Breast epithelium (tissue), 4 donors: ENCODE measurements around the gene PACRGL. TPM values are rescaled to one million over a fixed set of nuclear protein-coding genes. Genes with fewer than 3 reads are reported as not detected.

Source experiments
- DNase-seq, 2 donors: peaks; one replicate each; pipeline ENCODE4 v3.0.0-alpha.2; 2019; ENCODE audit warnings: low spot score in 2 of 2
- H3K27ac ChIP-seq, 2 donors: fragments of 200-600 bp; sonication (generic) in 1 of 2; one replicate each; pipeline ENCODE4 v1.5.1; 2016 to 2019; ENCODE audit warnings: mild to moderate bottlenecking in 1 of 2
- H3K27me3 ChIP-seq, 2 donors: fragments of 200-600 bp; sonication (generic) in 1 of 2; one replicate each; pipeline versions ENCODE4 v1.5.1 to v1.6.0; 2017 to 2019; ENCODE audit warnings: control low read depth in 1 of 2, mild to moderate bottlenecking in 1 of 2
- H3K36me3 ChIP-seq: fragments of 200-600 bp; one replicate; pipeline ENCODE4 v1.5.1; 2019
- H3K4me1 ChIP-seq, 2 donors: fragments of 200-600 bp; sonication (generic); one replicate each; pipeline ENCODE4 v1.5.1; 2016 to 2019; ENCODE audit warnings: control low read depth in 1 of 2
- H3K4me3 ChIP-seq, 3 donors: fragments of 200-600 bp; sonication (generic); 1 replicate in 2 of 3; 2 replicates in 1 of 3; pipeline ENCODE4 v1.5.1; 2016 to 2019; ENCODE audit warnings: mild to moderate bottlenecking in 3 of 3, moderate library complexity in 2 of 3
- H3K9me3 ChIP-seq, 2 donors: fragments of 200-600 bp; sonication (generic) in 1 of 2; one replicate each; pipeline ENCODE4 v1.5.1; 2016 to 2019; ENCODE audit warnings: control low read depth in 1 of 2
- POLR2A ChIP-seq: fragments of 450-650 bp; IDR thresholded peaks from one replicate; pipeline ENCODE4 v1.6.1; 2016; ENCODE audit warnings: antibody characterized with exemption, mild to moderate bottlenecking, moderate library complexity
- POLR2AphosphoS5 ChIP-seq, 3 donors: sonication (generic); formaldehyde crosslinking; IDR thresholded peaks; one replicate each; pipeline ENCODE4 v1.6.1; 2017; ENCODE audit warnings: antibody characterized with exemption in 3 of 3
- intact Hi-C: fragments of 100-400 bp; cut with DNase I; formaldehyde crosslinking; loops from one replicate; pipeline ENCODE4 v1.15.1; 2023; ENCODE audit warnings: low total_unique reads
- total RNA-seq, 3 donors: library from RNA; depleted of rRNA; stranded (reverse); fragments of >200 nt; gene quantifications; one replicate each; pipeline ENCODE4 v1.1.0, GENCODE V29; 2016
- TF ChIP-seq, protein P1 (sequence below), 3 donors: fragments of 450-650 bp; IDR thresholded peaks; one replicate each; pipeline ENCODE4 v1.5.1; 2016 to 2017; ENCODE audit warnings: antibody characterized with exemption in 3 of 3, mild to moderate bottlenecking in 3 of 3, moderate library complexity in 3 of 3

Gene PACRGL
- total RNA-seq, 3 donors from 2014 or later: 25.4 to 53.4 (median 46.2) TPM

DNA sequence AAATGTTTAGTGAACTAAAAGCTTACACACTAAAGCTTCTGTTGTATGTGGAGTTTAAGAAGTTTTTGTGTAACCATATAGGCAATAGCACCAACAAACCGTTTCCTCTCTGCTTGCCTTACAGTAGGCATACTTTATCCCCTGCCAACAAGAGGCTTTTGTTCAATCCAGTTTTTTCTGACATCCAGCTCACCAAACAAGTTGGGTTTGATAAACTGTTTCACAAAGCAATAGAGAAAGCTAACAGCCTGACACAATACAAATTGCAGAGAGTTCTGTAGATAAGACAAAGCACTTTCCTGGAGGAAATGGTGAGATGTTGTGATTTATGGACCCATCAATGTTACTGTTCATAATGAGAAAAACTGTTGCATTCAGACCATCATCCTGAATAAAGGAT lies 53.8 kb downstream of the PACRGL start:
- no peak for TF ChIP-seq POLR2AphosphoS5 (IDR thresholded peaks at IDR 0.05)
- TF ChIP-seq POLR2A: no peak
- TF ChIP-seq, protein P1, sequence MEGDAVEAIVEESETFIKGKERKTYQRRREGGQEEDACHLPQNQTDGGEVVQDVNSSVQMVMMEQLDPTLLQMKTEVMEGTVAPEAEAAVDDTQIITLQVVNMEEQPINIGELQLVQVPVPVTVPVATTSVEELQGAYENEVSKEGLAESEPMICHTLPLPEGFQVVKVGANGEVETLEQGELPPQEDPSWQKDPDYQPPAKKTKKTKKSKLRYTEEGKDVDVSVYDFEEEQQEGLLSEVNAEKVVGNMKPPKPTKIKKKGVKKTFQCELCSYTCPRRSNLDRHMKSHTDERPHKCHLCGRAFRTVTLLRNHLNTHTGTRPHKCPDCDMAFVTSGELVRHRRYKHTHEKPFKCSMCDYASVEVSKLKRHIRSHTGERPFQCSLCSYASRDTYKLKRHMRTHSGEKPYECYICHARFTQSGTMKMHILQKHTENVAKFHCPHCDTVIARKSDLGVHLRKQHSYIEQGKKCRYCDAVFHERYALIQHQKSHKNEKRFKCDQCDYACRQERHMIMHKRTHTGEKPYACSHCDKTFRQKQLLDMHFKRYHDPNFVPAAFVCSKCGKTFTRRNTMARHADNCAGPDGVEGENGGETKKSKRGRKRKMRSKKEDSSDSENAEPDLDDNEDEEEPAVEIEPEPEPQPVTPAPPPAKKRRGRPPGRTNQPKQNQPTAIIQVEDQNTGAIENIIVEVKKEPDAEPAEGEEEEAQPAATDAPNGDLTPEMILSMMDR (IDR thresholded peaks at IDR 0.05): no peak
- intact Hi-C loops: no loop called here
- no peaks in the 10 kb centered on the region for H3K36me3 ChIP-seq

DNA sequence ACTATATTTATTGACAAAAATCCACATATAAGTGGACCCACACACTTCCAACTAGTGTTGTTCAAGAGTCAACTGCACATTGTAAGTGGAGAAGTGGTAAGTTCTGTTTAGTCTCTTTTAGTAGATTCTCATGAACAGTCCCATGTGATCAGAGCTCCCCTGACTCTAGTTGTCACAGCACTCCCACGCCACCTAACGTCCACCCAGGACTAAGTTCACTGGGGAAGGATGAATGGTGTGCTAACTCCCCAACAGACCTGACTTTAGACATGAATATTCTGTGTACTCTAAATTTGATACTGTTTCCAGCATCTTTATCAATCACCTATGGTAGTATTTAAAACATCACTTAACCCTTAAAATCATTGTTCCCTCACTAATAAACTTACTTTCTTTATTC lies 59.8 kb downstream of the PACRGL start:
- no peak for DNase-seq
- Histone ChIP-seq H3K4me1 (no peaks in the 10 kb centered on the region), H3K9me3 (no peaks in the 10 kb centered on the region), H3K4me3 (no peak overlapping the region), H3K27me3 (no peaks in the 10 kb centered on the region), H3K27ac (no peak overlapping the region), H3K36me3 (no peaks in the 10 kb centered on the region)
- intact Hi-C loops: no loop called here
- TF ChIP-seq POLR2AphosphoS5 (IDR thresholded peaks at IDR 0.05) (no peak), POLR2A (no peak)
- TF ChIP-seq, protein P1 (IDR thresholded peaks at IDR 0.05): no peak

More for the DNA sequence above, 53.8 kb downstream of the PACRGL start:
- no peak overlapping the region for H3K4me3 ChIP-seq
- no peaks in the 10 kb centered on the region for H3K27me3 ChIP-seq
- H3K27ac ChIP-seq: no peak overlapping the region
- DNase-seq: no peak
- no peaks in the 10 kb centered on the region for H3K4me1 ChIP-seq
- no peaks in the 10 kb centered on the region for H3K9me3 ChIP-seq

DNA sequence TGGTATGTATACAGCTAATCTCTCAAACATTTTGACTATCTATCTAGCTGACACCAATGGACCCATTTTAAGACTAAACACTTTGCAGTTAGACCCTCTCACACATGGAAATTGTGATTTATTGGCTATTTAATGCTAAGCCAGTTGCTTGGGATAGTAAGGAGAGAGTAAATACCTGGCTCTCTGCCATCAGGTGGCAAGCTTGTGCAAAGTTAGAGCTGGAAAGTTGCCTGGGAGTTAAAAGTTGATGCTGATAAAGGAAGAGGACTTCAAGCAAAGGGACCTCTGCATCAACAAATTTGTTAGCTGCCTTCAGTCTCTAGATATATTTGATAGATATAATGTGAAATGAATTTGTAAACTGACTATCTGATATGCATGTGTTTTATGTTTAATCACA lies 61.1 kb downstream of the PACRGL start:
- H3K27ac ChIP-seq: no peak overlapping the region
- no peaks in the 10 kb centered on the region for H3K4me1 ChIP-seq
- no peaks in the 10 kb centered on the region for H3K27me3 ChIP-seq
- no peak overlapping the region for H3K4me3 ChIP-seq
- TF ChIP-seq POLR2A: no peak
- TF ChIP-seq, protein P1 (IDR thresholded peaks at IDR 0.05): no peak
- TF ChIP-seq POLR2AphosphoS5 (IDR thresholded peaks at IDR 0.05): no peak
- H3K9me3 ChIP-seq: no peaks in the 10 kb centered on the region
- no peak for DNase-seq
- no peaks in the 10 kb centered on the region for H3K36me3 ChIP-seq
- intact Hi-C loops: no loop called here

DNA sequence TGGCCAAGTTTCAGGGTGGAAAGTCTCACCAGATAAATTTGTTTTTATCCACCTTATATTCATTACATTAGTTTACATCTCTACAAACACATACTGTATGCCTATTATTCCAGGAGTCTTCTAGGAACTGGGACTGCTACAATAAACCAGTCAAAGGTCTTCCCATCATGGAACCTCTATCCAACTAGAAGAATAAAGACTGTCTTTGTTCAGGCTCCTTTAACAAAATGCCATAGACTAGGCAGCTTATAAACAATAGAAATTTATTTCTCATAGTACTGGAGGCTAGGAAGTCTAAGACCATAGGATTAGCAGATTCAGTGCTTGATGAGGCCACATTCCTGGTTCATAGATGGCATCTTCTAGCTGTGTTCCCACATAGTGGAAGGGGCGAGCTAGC lies 61.6 kb downstream of the PACRGL start:
- no peak overlapping the region for H3K27ac ChIP-seq
- H3K36me3 ChIP-seq: no peaks in the 10 kb centered on the region
- DNase-seq: no peak
- TF ChIP-seq POLR2AphosphoS5 (IDR thresholded peaks at IDR 0.05) (no peak), POLR2A (no peak)
- TF ChIP-seq, protein P1 (IDR thresholded peaks at IDR 0.05): no peak
- no peak overlapping the region for H3K4me3 ChIP-seq
- no peaks in the 10 kb centered on the region for H3K4me1 ChIP-seq
- no peaks in the 10 kb centered on the region for H3K27me3 ChIP-seq
- intact Hi-C loops: no loop called here
- H3K9me3 ChIP-seq: no peaks in the 10 kb centered on the region

DNA sequence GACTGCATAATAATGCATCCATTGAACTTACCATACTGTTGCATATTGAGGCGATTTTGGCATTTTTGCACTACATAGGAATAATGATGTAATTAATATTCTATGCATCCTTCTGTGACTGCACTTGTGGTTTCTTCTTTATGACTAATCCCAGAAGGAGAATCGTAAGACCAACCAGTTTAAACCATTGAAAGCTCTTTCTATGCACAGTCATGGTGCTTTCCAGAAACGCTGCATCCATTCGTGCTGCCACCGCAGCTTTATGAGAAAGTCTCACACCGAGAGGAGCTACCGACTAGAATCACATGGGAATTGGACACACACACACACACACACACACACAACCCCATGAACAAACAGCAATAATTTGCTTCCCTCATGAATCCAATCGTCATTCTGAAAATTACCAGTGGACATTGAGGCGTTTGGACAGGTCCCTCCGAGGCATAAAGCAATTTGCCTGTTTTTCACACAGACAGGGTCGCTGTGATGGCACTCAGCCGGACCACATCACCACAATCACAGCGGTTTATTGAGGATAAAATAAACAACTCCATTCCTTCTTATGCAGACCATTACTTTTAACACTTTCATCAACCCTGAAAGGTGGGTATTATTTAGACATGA lies 64.2 kb downstream of the PACRGL start:
- no peaks in the 10 kb centered on the region for H3K9me3 ChIP-seq
- no peak for TF ChIP-seq POLR2AphosphoS5 (IDR thresholded peaks at IDR 0.05)
- TF ChIP-seq, protein P1 (IDR thresholded peaks at IDR 0.05): no peak
- intact Hi-C loops: no loop called here
- no peaks in the 10 kb centered on the region for H3K36me3 ChIP-seq
- H3K4me1 ChIP-seq: no peaks in the 10 kb centered on the region
- no peak for DNase-seq
- no peaks in the 10 kb centered on the region for H3K27me3 ChIP-seq
- no peak overlapping the region for H3K4me3 ChIP-seq
- H3K27ac ChIP-seq: no peak overlapping the region
